GOT3 (cell line): Measurements from ENCODE around the gene FBXO47.
"Not testable (repeated sequence)": the region's sequence is repeated elsewhere in the genome, so short reads cannot be mapped to it uniquely, and the experiment has no call there.

Experiments
- DNase-seq: peaks from one replicate; lab custom pipeline; 2025; ENCODE audit warnings: mixed read lengths; lab: John Stamatoyannopoulos, UW

Gene FBXO47

GRCh38 chr17:38980490-38981217 is 13.5 kb upstream of the FBXO47 start:
- no peak for DNase-seq

GRCh38 chr17:38978180-38978579 is 11.0 kb upstream of the FBXO47 start:
- DNase-seq = no peak

DNA sequence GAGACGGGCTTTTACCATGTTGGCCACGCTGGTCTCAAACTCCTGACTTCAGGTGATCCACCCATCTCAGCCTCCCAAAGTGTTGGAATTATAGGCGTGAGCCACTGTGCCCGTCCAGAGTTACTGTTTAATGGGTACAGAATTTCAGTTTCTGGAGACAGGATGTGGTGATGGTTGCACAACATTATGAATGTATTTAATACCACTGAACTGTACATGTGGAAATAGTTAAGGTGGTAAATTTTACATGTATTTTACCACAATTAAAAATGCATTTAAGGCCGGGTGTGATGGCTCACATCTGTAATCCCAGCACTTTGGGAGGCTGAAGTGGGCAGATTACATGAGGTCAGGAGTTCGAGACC is 9.0 kb upstream of the FBXO47 start:
- DNase-seq = not testable (repeated sequence)

GRCh38 chr17:38970804-38971203 is 3.6 kb upstream of the FBXO47 start:
- DNase-seq = no peak

GRCh38 chr17:38970128-38970527 is 2.9 kb upstream of the FBXO47 start:
- DNase-seq = no peak

GRCh38 chr17:38969281-38969680 is 2.1 kb upstream of the FBXO47 start:
- no peak for DNase-seq

DNA sequence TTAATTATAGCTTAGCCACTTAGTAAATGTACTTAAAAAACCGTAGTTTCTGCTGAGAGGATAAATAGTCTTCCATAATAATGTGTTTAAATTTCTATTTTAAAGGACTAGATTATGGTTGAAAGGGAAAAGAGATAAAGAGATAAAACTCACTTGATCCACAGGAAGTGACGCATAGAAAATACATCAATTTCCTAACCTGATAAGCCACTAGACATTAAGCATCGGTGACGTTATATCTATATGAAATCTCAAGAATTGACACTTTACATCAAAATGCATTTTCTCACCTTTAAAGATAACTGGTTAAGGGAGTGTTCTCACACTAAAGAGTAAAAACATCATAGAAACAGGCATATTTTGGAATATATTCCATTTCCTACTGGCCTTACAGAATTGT is 5.8 kb downstream of the FBXO47 start:
- DNase-seq = no peak

DNA sequence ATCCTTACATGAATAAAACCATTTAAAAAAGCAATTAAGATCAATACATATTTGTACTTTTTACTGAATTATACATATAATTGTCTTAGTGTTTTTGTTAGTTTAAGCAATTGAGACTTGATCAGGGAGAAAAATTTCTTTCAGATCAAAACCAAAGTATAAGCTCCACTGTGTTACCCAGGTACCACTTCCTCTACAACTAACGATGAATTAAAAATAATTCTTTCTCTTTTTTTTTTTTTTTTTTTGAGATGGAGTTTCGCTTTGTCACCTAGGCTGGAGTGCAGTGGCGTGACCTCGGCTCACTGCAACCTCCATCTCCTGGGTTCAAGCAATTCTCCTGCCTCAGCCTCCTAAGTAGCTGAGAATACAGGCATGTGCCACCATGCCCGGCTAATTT is 6.8 kb downstream of the FBXO47 start:
- no peak for DNase-seq

DNA sequence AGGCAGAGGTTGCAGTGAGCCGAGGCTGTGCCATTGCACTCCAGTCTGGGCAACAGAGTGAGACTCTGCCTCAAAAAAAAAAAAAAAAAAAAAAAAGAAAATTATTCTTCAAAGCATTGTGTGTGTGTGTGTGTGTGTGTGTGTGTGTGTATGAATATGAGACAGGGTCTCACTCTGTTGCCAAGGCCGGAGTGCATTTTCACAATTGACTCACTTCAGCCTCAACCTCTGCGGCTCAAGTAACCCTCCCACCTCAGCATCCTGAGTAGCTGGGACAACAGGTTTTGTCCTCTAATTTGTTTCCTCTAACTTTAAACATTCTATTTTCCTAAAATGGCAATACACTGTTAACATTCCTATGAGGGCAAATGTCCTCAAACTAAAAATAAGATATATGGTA is 7.7 kb downstream of the FBXO47 start:
- DNase-seq = no peak

- no peak for DNase-seq
Measured at GRCh38 chr17:38958756-38959155, 8.4 kb downstream of the FBXO47 start.

DNA sequence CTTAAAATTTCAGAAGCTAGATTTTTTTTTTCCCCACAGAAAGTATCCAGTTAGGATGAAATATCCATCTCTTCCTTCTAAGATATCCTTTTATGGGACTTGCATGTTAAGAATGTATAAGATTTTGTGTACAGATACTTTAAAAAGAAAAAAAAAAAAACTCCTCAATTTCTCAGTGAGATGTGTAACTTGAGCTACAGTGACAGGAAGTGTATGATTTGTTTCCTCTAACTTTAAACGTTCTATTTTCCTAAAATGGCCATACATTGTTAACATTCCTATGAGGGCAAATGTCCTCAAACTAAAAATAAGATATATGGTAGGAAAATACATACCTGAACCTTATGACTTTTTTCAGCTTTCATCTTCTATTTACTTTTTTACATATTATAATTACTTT is 8.9 kb downstream of the FBXO47 start:
- no peak for DNase-seq

GRCh38 chr17:38953800-38954199 is 13.4 kb downstream of the FBXO47 start:
- not testable (repeated sequence) for DNase-seq

DNA sequence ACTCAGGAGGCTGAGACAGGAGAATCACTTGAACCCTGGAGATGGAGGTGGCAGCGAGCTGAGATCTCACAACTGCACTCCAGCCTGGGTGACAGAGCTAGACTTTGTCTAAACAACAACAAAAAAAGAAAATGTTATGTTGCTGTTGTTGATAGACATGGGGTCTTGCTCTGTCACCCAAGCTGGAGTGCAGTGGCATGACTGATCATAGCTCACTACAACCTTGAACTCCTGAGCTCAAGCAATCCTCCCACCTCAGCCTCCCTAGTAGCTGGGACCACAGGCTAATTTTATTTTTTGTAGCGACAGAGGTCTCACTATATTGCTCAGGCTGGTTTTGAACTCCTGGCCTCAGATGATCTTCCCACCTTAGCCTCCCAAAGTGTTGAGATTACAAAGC is 20.0 kb downstream of the FBXO47 start:
- DNase-seq = no peak

GRCh38 chr17:38943607-38944006 is 23.6 kb downstream of the FBXO47 start:
- DNase-seq = no peak

- no peak for DNase-seq
Measured at GRCh38 chr17:38942696-38943334, 24.4 kb downstream of the FBXO47 start.

DNA sequence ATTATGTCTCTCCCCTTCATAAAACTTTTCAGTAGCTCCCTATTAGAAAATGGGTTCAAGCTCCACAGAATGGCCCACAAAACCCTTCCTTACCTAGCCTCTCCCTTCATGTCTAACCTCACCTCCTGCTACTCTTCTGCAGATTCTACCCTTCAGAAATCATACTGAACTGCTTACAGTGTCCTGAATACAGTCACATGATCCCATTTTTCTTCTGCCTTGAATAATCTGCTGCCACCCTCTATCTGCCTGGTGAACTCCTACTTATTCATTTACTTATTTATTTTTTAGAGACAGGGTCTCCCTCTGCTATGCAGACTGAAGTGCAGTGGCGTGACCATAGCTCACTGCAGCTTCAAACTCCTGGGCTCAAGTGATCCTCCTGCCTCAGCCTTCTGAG is 26.8 kb downstream of the FBXO47 start:
- DNase-seq = no peak

GRCh38 chr17:38939987-38940386 is 27.2 kb downstream of the FBXO47 start:
- DNase-seq = no peak

GRCh38 chr17:38933962-38934361 is 33.2 kb downstream of the FBXO47 start:
- not testable (repeated sequence) for DNase-seq

- not testable (repeated sequence) for DNase-seq
Measured at GRCh38 chr17:38930782-38931181, 36.4 kb downstream of the FBXO47 start.

GRCh38 chr17:38926293-38927070 is 40.7 kb downstream of the FBXO47 start:
- DNase-seq = no peak

DNA sequence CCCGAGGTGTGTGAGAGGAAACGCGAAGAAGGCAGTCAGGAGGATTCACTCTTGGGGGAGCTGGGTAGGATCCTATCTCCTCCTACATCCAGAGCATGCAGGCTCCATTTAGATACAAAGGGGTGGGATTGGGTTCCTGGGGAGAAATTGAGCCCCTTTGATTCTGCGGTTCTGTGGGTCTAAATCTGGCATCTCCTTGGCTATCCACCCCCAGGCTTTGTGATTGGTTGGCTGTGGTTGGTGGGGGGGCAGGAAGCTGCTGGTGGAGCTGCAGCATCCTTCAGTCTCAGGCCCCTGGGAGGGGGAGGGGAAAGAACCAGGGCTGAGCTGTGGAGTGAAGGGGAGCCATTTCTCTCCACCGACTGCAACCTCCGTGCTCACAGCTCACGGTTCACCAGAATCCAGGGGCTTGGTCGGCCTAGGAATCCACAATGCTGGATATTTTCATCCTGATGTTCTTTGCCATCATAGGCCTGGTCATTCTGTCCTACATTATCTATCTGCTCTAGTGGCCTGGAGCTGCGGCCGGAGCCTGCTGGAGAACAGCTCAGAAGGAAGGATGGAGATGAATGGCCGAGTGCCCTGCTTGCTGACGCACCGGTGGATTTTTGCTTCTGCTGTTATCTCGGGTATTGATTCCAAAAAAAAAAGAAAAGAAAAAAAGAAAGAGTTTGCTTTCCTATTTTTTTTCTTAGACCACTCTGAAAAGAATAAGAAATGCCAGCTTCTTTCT is 41.8 kb downstream of the FBXO47 start, which contains the start of gene LASP1NB:
Gene LASP1NB, plus strand, starts transcription at position 352 of the 733 bp plus-strand sequence.
- DNase-seq = no peak
